DOHH2 (cell line): ENCODE measurements around the gene AHSG.

Source experiments
- CTCF ChIP-seq: fragments of 200-600 bp; sonication (generic); IDR thresholded peaks from one replicate; pipeline ENCODE4 v1.5.1; 2014; ENCODE audit warnings: antibody characterized with exemption, mild to moderate bottlenecking, low read depth, low read length; ENCODE audit not compliant: poor library complexity, severe bottlenecking
- EZH2phosphoT487 ChIP-seq: fragments of 200-600 bp; sonication (generic); IDR thresholded peaks from 2 replicates; pipeline ENCODE4 v1.6.1; 2017; ENCODE audit warnings: borderline replicate concordance, mild to moderate bottlenecking, antibody characterized with exemption, low read length, moderate library complexity, mixed read lengths

- no peak for TF ChIP-seq CTCF
- no peak for TF ChIP-seq EZH2phosphoT487
Measured at GRCh38 chr3:186663361-186664118, 50.7 kb downstream of the AHSG start.
